ENCODE results near the gene SLC6A17.

The SLC6A17 gene

GRCh38 chr1:110223581-110223980 lies 73.3 kb downstream of the SLC6A17 start:
- no peak for DNase-seq

DNA sequence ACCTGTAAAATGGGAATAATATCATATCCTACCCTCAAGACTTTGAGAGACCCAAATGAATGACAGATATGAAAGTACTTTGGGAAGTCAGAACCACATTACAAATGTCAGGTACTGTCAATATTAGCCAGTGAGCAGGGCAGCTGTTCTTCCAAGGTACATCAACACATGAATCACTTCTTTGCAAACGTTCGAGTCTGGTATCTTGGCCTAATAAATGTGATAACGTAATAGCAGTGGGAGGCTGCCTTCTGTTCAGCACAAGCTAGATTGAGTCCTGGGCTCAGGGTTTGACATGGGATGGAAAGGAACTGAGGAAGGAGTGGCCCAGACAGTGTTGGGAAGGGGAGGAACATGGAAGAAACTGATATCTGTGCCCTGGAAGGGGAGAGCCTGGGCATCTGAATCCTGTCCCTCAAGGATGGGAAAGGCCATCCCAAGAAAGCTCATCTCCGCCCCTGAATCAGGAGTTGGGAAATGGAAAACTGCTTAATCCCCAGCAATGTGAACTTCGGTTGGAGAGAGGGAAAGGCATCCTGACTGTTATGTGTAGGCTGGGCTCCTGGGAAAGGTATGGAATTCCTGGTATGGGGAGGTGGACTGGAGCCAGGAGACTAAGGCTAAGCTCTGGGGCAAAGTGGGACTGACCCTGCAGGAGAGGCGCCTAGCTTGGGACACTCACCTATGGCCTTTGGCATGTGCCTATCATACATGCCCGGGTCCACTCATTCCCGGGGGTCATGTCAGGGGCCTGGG lies 74.1 kb downstream of the SLC6A17 start:
- no peak for DNase-seq

- DNase-seq: no peak
These were observed 74.9 kb downstream of the SLC6A17 start for GRCh38 chr1:110225212-110225611.

GRCh38 chr1:110225756-110226404 lies 75.6 kb downstream of the SLC6A17 start:
- no peak for DNase-seq

GRCh38 chr1:110227774-110228173 lies 77.5 kb downstream of the SLC6A17 start:
- no peak for DNase-seq

DNA sequence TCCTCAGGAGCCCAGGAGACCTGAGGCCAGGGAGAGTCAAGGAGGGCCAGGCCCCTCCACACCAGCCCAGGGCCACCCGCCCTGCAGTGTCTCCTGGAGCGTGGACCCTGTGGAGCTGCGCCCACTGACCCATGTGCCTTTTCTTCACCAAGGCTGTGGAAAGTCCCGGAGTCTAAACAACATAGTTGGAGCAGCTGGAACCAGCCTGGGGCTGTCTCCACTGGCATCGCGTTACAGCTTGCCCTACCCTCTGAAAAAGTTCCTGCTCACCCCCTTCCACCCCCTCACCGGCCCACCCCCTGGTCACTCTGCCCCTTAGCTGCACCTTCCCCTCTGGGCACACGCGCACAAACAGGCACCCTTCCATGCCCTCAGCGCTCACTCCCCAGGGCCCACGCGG lies 78.1 kb downstream of the SLC6A17 start:
- no peak for DNase-seq

GRCh38 chr1:110228869-110229268 lies 78.6 kb downstream of the SLC6A17 start:
- DNase-seq: no peak

- no peak for DNase-seq
These were observed 79.2 kb downstream of the SLC6A17 start for GRCh38 chr1:110229348-110230001.

DNA sequence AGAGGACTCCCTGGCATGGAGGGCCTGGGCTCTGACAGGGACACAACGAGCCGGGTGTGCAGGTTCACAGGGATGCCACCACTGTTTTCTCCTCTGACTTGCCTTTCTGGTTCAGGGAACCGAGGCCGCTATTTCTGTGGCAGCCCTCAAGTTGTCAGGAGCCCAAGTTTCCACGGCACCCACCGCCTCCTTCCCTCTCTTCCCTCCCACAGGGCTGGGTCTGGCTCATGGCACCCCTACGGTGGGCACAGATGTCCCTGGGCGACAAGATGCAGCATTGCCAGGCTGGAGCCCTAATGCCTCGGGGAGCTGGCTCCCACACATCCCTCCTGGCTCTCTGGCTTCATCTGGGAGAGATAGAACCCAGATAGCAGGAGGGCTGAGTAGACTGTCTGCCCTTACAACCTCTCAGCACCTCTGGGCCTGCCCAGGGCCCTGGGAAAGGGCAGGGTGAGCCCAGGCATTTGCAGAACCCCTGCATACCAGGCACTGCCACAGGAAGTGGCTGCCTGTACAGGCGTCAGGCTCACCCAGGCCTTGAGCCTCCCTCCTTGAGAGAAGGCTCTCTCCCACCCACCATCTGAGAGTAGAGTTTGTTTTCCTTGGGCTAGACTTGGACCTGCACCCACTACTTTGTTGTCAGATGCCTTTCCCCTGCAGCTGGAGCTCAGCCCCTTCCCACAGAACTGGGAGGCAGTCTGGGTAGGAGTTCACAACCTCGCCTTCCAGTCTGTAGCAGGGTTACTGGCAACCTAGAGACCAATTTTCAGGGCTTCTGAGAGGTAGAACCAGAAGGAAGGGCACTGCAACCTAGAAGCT lies 80.3 kb downstream of the SLC6A17 start:
- no peak for DNase-seq

- no peak for DNase-seq
These were observed 83.6 kb downstream of the SLC6A17 start for GRCh38 chr1:110233861-110234260.

DNA sequence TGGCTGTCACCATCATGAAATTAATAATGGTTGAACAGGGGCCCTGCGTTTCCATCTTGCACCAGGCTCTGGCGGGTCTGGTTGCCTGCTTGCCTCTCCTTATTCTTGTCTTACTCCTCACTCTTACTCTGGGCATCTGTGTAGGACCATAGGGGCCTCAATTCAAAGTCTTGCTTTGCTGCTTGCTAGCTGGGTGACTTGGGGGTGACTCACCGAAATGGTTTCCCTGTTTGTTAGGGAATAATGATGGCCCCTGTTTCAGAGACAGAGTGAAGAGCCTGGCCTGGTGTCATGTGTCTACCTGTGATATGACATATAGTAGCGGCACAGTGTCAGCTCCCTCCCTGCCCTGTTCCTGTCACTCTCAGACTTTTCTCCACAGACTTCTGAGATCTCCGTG lies 84.4 kb downstream of the SLC6A17 start:
- no peak for DNase-seq

- DNase-seq: no peak
These were observed 85.0 kb downstream of the SLC6A17 start for GRCh38 chr1:110235181-110235833.

- peak; percentile 26 for DNase-seq
These were observed 85.8 kb downstream of the SLC6A17 start for GRCh38 chr1:110235834-110236682.

GRCh38 chr1:110237386-110238152 lies 87.3 kb downstream of the SLC6A17 start:
- DNase-seq: no peak

GRCh38 chr1:110239441-110240430 lies 89.4 kb downstream of the SLC6A17 start:
- no peak for DNase-seq

- no peak for DNase-seq
These were observed 90.3 kb downstream of the SLC6A17 start for GRCh38 chr1:110240476-110241210.

DNA sequence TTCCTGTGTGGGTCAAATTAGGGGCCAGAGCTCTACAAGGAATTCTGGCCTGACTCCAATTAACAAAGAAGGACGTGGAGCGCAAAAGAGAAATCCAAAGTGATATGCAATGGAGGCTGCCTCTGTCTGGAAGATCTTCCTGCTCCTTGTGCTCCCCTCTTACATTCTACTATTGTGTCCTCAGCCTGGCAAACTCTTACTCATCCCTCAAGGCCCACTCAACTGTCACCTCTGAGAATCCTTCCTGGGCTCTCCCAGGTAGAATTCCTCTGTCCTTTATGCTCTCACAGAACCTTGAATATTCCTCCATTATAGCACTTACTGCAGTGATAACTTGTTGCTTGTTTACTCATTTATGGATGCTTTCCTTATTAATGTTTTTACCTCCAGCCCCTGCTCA lies 91.2 kb downstream of the SLC6A17 start:
- DNase-seq: no peak

GRCh38 chr1:110242062-110242461 lies 91.8 kb downstream of the SLC6A17 start:
- DNase-seq: no peak

- no peak for DNase-seq
These were observed 92.4 kb downstream of the SLC6A17 start for GRCh38 chr1:110242731-110243130.

All from NK-92 treated with Interleukin-12 subunit alpha and Interleukin-12 subunit beta, amount 100 ng/mL, for 24 hours (cell line).